Hypothalamus (tissue), 51 donors: ENCODE results near the gene RHEB.

Experiments used
- DNase-seq, 51 donors: peaks; one replicate each; lab custom pipeline; 2025; lab: John Stamatoyannopoulos, UW

RHEB gene

GRCh38 chr7:151452680-151453325 lies 66.9 kb downstream of the RHEB start:
- DNase-seq, result no peak

GRCh38 chr7:151451626-151452571 lies 67.8 kb downstream of the RHEB start:
- DNase-seq, result no peak

- DNase-seq, result no peak
Measured at GRCh38 chr7:151451156-151451555, 68.5 kb downstream of the RHEB start.

- no peak for DNase-seq
Measured at GRCh38 chr7:151449990-151450389, 69.7 kb downstream of the RHEB start.

- DNase-seq, result peak in 36 of 51 donors; percentile 8 to 67 (median 38)
Measured at GRCh38 chr7:151448261-151449252, 71.1 kb downstream of the RHEB start.

GRCh38 chr7:151447901-151448260 lies 71.8 kb downstream of the RHEB start:
- DNase-seq, result no peak

GRCh38 chr7:151447312-151447711 lies 72.4 kb downstream of the RHEB start:
- DNase-seq, result no peak

- DNase-seq, result no peak
Measured at GRCh38 chr7:151446412-151446811, 73.3 kb downstream of the RHEB start.

- DNase-seq, result no peak
Measured at GRCh38 chr7:151444632-151445031, 75.1 kb downstream of the RHEB start.

GRCh38 chr7:151442776-151443496 lies 76.8 kb downstream of the RHEB start:
- DNase-seq, result no peak

- DNase-seq, result peak in 1 of 51 donors; percentile 18
Measured at GRCh38 chr7:151440799-151441445, 78.8 kb downstream of the RHEB start.

- DNase-seq, result no peak
Measured at GRCh38 chr7:151439855-151440798, 79.6 kb downstream of the RHEB start, which contains the start of gene CRYGN. TSS of gene CRYGN (minus strand) at chr7:151440141. CDS start at chr7:151439917, 224 bp downstream.

- DNase-seq, result no peak
Measured at GRCh38 chr7:151438864-151439601, 80.7 kb downstream of the RHEB start.

GRCh38 chr7:151437866-151438516 lies 81.7 kb downstream of the RHEB start:
- DNase-seq, result no peak

- DNase-seq, result no peak
Measured at GRCh38 chr7:151437159-151437553, 82.5 kb downstream of the RHEB start.

GRCh38 chr7:151436446-151437158 lies 83.1 kb downstream of the RHEB start:
- no peak for DNase-seq
